GM18517 (cell line): ENCODE measurements around the gene CAMK2N2.

Experiments used
- ATAC-seq: cut with Tn5 transposase; IDR thresholded peaks from one replicate; pipeline ENCODE4 v1.9.1; 2021; ENCODE audit warnings: mild to moderate bottlenecking, moderate library complexity; ENCODE audit not compliant: unreplicated experiment

Gene CAMK2N2

GRCh38 chr3:184223946-184224345 is 37.4 kb downstream of the CAMK2N2 start:
- no peak for ATAC-seq

DNA sequence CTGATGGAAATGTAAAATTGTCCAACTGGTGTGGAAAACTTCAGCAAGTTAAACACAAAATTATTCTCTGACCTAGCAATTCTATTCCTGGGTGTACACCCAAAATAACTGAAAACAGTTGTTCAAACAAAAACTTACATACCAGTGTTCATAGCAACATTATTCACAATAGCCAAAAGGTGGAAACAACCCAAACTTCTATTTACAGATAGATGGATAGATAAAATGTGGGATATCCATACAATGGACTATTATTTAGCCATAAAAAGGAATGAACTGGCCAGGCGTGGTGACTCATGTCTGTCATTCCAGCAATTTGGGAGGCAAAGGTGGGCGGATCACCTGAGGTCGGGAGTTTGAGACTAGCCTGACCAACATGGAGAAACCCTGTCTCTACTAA is 38.8 kb downstream of the CAMK2N2 start:
- ATAC-seq, result no peak

GRCh38 chr3:184218814-184219213 is 42.5 kb downstream of the CAMK2N2 start:
- no peak for ATAC-seq

DNA sequence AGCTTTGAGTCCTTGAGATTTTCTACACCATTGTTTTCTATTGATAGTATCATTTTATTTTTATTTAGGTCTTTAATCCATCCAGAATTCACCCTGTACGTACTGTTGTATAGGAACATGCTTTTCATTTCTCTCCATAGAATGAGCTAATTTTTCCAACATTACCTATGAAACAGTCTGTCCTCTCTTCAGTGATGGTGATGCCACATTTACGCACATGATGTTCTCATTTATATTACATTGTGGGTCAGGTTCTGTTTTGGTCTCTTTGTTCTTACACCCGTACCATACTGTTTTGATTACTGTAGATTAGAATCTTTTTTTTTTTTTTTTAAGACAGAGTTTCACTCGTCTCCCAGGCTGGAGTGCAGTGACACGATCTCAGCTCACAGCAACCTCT is 49.6 kb downstream of the CAMK2N2 start:
- no peak for ATAC-seq

DNA sequence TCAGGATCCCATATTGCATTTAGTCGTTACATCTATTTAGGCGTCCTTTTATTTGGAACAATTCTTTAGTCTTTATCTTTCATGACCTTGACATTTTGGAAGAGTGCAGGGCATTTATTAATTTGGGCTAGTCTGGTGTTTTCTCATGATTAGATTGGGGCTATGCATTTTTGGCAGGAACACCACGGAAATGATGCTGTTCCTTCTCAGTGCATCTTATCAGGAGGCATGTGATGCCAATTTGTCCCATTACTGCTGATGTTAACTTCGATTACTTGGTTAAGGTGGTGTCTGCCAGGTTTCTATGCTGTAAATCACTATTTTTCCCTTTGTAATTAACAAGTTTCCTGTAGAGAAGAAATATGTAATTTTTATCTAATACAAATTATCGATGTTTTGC is 50.1 kb downstream of the CAMK2N2 start:
- no peak for ATAC-seq
